Transverse colon (tissue), 4 donors: ENCODE results near the gene CUTA. TPM values are rescaled to one million over a fixed set of nuclear protein-coding genes. Genes with fewer than 3 reads are reported as not detected.

Experiments used
- DNase-seq: peaks from one replicate; pipeline ENCODE4 v3.0.0-alpha.2; 2019
- H3K27ac ChIP-seq, 4 donors: fragments of 200-600 bp; sonication (generic); 2 replicates each; pipeline ENCODE4 v1.5.1; 2016 to 2018; ENCODE audit warnings: inconsistent platforms in 4 of 4
- H3K27me3 ChIP-seq: fragments of 200-600 bp; sonication (generic); 2 replicates; pipeline ENCODE4 v1.5.1; 2017; ENCODE audit warnings: inconsistent platforms
- H3K36me3 ChIP-seq, 4 donors: fragments of 200-600 bp; sonication (generic); 2 replicates each; pipeline ENCODE4 v1.5.1; 2017 to 2019; ENCODE audit warnings: inconsistent platforms in 4 of 4
- H3K4me1 ChIP-seq, 4 donors: fragments of 200-600 bp; sonication (generic); 2 replicates each; pipeline ENCODE4 v1.5.1; 2017 to 2020; ENCODE audit warnings: inconsistent platforms in 4 of 4
- H3K4me3 ChIP-seq, 4 donors: fragments of 200-600 bp; sonication (generic); 1 replicate in 1 of 4; 2 replicates in 3 of 4; pipeline versions ENCODE4 v1.5.1 to v1.6.1; 2017 to 2019; ENCODE audit warnings: inconsistent platforms in 4 of 4
- H3K9me3 ChIP-seq, 2 donors: fragments of 200-600 bp; sonication (generic); 2 replicates each; pipeline ENCODE4 v1.5.1; 2017 to 2019; ENCODE audit warnings: inconsistent platforms in 2 of 2
- EP300 ChIP-seq: sonication (generic); formaldehyde crosslinking; IDR thresholded peaks from one replicate; pipeline ENCODE4 v1.6.1; 2017; ENCODE audit warnings: antibody characterized with exemption, low read depth
- POLR2A ChIP-seq: fragments of 450-650 bp; IDR thresholded peaks from one replicate; pipeline ENCODE4 v1.6.1; 2016; ENCODE audit warnings: antibody characterized with exemption, mild to moderate bottlenecking, moderate library complexity
- POLR2AphosphoS5 ChIP-seq, 3 donors: sonication (generic); formaldehyde crosslinking; IDR thresholded peaks; one replicate each; pipeline ENCODE4 v1.6.1; 2016; ENCODE audit warnings: antibody characterized with exemption in 3 of 3
- WGBS, 2 donors: methylation state at CpG; one replicate each; pipeline ENCODE4 v1.1.5; 2018; ENCODE audit warnings: low coverage in 1 of 2; 5-methylcytosine and 5-hydroxymethylcytosine counted together
- in situ Hi-C, 4 donors: fragments of 200-750 bp; cut with MboI; loops; one replicate each; pipeline versions ENCODE4 v1.15.0 to v1.15.1; 2017; ENCODE audit warnings: low sequenced_read_pairs in 3 of 4, low pct_ligation_motif_present in 1 of 4, low pct_unique_long_range_greater_than_20kb in 1 of 4
- intact Hi-C: fragments of 100-400 bp; cut with DNase I; formaldehyde crosslinking; loops from one replicate; pipeline ENCODE4 v1.15.1; 2023; ENCODE audit warnings: low total_unique reads
- total RNA-seq, 4 donors: library from RNA; depleted of rRNA; stranded (reverse); fragments of >200 nt; gene quantifications; one replicate each; pipeline ENCODE4 v1.1.0, GENCODE V29; 2016
- TF ChIP-seq, protein P1 (sequence below), 5 experiments: fragments of 200-600 bp in 3 of 5; fragments of 450-650 bp in 2 of 5; sonication (generic) in 3 of 5; IDR thresholded peaks; 1 replicate in 2 of 5; 2 replicates in 3 of 5; pipeline ENCODE4 v1.5.1; 2016 to 2017; ENCODE audit warnings: antibody characterized with exemption in 5 of 5, inconsistent platforms in 3 of 5, mild to moderate bottlenecking in 2 of 5, moderate library complexity in 1 of 5

The CUTA gene
- total RNA-seq, 4 donors from 2014 or later, result 18.9 to 134 (median 91.3) TPM

DNA sequence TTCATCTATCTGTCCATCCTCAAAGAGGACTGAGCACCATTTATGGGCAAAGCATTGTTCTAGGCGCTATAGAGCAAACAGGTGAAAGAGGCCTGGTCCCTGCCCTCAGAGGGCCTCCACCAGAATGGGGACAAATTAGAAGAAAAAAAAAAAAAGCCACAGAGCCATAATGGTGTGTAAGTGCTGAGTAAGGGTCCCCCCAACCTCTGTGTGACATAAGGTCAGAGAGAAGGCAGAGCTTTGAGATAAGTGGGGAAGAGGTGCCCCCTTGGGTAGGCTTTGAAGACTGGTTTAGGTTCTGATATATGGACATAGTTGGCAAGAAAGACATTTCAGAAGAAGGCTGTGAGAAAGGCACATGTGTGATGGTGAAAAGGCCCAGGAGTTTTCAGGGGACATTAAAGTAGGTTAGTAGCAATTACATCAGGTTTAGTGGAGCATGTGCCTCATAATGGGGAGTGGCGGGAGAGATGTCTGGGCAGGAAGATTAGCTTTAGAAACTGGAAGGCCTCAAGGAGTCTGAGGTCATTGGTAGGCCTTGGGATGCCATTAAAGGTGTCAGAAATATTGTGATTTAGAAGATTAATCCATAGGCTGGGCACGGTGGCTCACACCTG, 21.2 kb upstream of the CUTA start:
- no peak for DNase-seq
- H3K27me3 ChIP-seq, result no peaks in the 10 kb centered on the region
- in situ Hi-C loops (no loop called here), intact Hi-C loops (no loop called here)
- TF ChIP-seq POLR2AphosphoS5 (IDR thresholded peaks at IDR 0.05) (no peak), EP300 (no peak), POLR2A (no peak)
- TF ChIP-seq, protein P1, sequence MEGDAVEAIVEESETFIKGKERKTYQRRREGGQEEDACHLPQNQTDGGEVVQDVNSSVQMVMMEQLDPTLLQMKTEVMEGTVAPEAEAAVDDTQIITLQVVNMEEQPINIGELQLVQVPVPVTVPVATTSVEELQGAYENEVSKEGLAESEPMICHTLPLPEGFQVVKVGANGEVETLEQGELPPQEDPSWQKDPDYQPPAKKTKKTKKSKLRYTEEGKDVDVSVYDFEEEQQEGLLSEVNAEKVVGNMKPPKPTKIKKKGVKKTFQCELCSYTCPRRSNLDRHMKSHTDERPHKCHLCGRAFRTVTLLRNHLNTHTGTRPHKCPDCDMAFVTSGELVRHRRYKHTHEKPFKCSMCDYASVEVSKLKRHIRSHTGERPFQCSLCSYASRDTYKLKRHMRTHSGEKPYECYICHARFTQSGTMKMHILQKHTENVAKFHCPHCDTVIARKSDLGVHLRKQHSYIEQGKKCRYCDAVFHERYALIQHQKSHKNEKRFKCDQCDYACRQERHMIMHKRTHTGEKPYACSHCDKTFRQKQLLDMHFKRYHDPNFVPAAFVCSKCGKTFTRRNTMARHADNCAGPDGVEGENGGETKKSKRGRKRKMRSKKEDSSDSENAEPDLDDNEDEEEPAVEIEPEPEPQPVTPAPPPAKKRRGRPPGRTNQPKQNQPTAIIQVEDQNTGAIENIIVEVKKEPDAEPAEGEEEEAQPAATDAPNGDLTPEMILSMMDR (IDR thresholded peaks at IDR 0.05), result no peak
- H3K4me1 ChIP-seq, result no peaks in the 10 kb centered on the region
- no peaks in the 10 kb centered on the region for H3K9me3 ChIP-seq
- H3K27ac ChIP-seq, result no peak overlapping the region
- H3K36me3 ChIP-seq, result peaks cover 0 to 28% (median 0%) of the 10 kb centered on the region in 4 donors
- no peak overlapping the region for H3K4me3 ChIP-seq
- 94 to 100% methylated on average over 3 of the region's 3 CpGs for WGBS, 2 donors

DNA sequence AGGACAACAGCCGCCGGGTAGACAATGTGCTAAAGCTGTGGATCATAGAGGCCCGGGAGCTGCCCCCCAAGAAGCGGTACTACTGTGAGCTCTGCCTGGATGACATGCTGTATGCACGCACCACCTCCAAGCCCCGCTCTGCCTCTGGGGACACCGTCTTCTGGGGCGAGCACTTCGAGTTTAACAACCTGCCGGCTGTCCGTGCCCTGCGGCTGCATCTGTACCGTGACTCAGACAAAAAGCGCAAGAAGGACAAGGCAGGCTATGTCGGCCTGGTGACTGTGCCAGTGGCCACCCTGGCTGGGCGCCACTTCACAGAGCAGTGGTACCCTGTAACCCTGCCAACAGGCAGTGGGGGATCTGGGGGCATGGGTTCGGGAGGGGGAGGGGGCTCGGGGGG, 19.8 kb upstream of the CUTA start:
- in situ Hi-C loops, result no loop called here
- peaks cover 0 to 28% (median 0%) of the 10 kb centered on the region in 4 donors for H3K36me3 ChIP-seq
- TF ChIP-seq POLR2AphosphoS5 (IDR thresholded peaks at IDR 0.05) (no peak), EP300 (no peak), POLR2A (no peak)
- TF ChIP-seq, protein P1 (IDR thresholded peaks at IDR 0.05), result no peak
- no peaks in the 10 kb centered on the region for H3K9me3 ChIP-seq
- peaks cover 0 to 6% (median 0%) of the 10 kb centered on the region in 4 donors for H3K4me1 ChIP-seq
- intact Hi-C loops, result no loop called here
- no peak overlapping the region for H3K4me3 ChIP-seq
- no peaks in the 10 kb centered on the region for H3K27me3 ChIP-seq
- 96% methylated on average over 15 of the region's 18 CpGs; no CpG with 5 or more reads in 1 of the 2 donors for WGBS, 2 donors
- no peak overlapping the region for H3K27ac ChIP-seq
- DNase-seq, result no peak

DNA sequence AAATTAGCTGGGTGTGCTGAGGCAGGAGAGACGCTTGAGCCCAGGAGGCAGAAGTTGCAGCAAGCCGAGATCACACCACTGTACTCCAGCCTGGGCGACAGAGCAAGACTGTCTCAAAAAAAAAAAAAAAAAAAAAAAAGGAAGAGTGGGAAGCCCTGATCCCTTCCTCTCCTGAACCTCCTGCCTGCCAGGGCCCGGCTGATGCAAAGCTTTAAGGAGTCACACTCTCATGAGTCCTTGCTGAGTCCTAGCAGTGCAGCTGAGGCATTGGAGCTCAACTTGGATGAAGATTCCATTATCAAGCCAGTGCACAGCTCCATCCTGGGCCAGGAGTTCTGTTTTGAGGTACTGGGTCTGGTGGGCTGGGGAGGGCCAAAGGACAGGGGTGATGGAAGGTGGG, 17.1 kb upstream of the CUTA start:
- Histone ChIP-seq H3K4me1 (peaks cover 4 to 20% (median 14%) of the 10 kb centered on the region in 4 donors), H3K36me3 (peaks cover 0 to 28% (median 0%) of the 10 kb centered on the region in 4 donors), H3K27me3 (no peaks in the 10 kb centered on the region), H3K9me3 (no peaks in the 10 kb centered on the region), H3K4me3 (no peak overlapping the region), H3K27ac (no peak overlapping the region)
- no peak for TF ChIP-seq EP300
- TF ChIP-seq, protein P1 (IDR thresholded peaks at IDR 0.05), result no peak
- no peak for TF ChIP-seq POLR2A
- no peak for TF ChIP-seq POLR2AphosphoS5 (IDR thresholded peaks at IDR 0.05)
- DNase-seq, result no peak
- WGBS, 2 donors, result 77 to 86% methylated on average over 4 of the region's 4 CpGs
- intact Hi-C loops (no loop called here), in situ Hi-C loops (no loop called here)

DNA sequence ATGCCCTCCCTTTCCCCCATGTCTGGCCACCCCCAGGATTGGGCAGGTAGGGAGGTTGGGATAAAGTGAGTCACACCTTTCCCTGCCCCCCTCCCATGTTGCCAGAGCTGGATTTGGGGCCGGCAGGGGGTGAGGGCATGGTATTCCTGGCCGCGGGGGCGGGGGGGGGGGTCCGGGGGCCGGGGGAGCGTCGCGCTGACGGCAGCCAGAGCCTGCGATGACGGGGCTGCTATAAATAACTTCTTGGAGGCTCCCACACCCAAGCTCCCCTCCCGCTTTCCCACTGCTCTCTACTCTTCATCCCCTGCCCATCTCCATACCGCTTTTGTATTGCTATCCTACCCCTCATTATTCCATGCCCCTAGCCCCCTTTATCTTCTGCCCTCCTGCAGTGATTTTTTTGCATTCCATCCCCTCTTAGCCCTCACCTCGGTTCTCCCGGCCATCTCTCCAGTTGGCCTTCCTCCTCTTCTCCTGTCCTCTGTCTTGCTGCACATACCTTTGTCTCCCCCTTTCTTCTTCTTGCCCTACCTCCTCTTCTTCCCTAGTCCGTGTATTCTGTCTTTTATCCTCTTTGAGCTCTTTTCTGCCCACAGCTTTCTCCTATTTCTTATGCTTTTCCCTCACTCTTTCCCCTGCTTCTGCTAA, 15.8 kb upstream of the CUTA start:
- no peak for DNase-seq
- peaks cover 0 to 28% (median 0%) of the 10 kb centered on the region in 4 donors for H3K36me3 ChIP-seq
- no peaks in the 10 kb centered on the region for H3K9me3 ChIP-seq
- TF ChIP-seq, protein P1 (IDR thresholded peaks at IDR 0.05), result no peak
- no peak for TF ChIP-seq EP300
- TF ChIP-seq POLR2A, result no peak
- TF ChIP-seq POLR2AphosphoS5 (IDR thresholded peaks at IDR 0.05), result no peak
- WGBS, 2 donors, result 42 to 67% methylated on average over 6 to 16 of the region's 17 CpGs
- intact Hi-C loops, result no loop called here
- no peak overlapping the region for H3K4me3 ChIP-seq
- H3K27ac ChIP-seq, result peak overlapping the region; percentile 29 to 71 (median 60)
- H3K4me1 ChIP-seq, result peaks cover 4 to 26% (median 17%) of the 10 kb centered on the region in 4 donors
- in situ Hi-C loops, result no loop called here
- no peaks in the 10 kb centered on the region for H3K27me3 ChIP-seq
